A673 (cell line): ENCODE results near the gene PRKCB.

Experiments
- EZH2 ChIP-seq: fragments of 200-600 bp; sonication (generic); IDR thresholded peaks from 2 replicates; pipeline ENCODE4 v1.6.1; 2017; ENCODE audit warnings: borderline replicate concordance, low read depth, mild to moderate bottlenecking, mixed read lengths, antibody characterized with exemption, low read length; ENCODE audit not compliant: poor library complexity, severe bottlenecking
- TF ChIP-seq, protein P1 (sequence below): fragments of 300-800, 200-600 bp; sonication (generic); conservative IDR thresholded peaks from 2 replicates; pipeline ENCODE4 v1.5.1; 2017; ENCODE audit warnings: low read depth, mild to moderate bottlenecking, antibody characterized with exemption, low read length, moderate library complexity, mixed read lengths

DNA sequence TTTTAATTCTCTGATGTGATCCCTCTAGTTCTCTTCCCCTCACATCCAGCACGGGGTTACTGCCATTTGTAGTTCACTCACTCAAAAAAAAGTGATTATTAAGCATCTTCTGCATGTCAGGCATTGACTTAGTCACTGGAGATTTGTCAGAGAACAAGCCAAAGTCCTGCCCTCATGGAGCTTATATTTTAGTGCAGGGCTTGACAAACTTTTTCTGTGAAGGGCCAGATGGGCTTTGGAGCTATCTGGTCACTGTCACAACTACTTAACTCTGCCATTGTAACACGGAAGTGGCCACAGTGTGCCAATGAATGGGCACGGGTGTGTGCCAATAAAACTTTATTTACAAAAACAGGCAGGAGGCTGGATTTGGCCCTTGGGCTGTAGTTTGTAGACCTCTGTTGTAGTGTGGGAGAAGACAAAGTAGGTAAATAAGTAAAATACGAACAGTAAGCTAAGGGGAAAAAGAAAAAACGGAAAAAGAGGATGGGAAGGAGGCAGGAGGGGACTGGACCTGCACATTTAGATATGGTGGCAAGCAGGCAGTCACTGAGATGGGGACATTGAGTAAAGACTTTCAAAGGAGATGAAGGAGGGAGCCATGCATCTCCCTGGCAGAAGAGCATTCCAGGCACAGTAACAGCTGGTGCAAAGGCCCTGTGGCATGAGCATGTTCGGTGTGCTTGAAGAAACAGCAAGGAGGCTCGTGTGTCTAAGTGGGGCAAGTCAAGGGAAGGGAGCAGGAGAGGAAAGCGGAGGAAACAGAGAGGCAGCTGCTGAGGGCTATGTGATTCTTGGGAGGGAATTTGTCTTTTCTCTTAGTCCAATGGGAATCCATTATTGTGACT is 217.5 kb downstream of the PRKCB start:
- TF ChIP-seq, protein P1, sequence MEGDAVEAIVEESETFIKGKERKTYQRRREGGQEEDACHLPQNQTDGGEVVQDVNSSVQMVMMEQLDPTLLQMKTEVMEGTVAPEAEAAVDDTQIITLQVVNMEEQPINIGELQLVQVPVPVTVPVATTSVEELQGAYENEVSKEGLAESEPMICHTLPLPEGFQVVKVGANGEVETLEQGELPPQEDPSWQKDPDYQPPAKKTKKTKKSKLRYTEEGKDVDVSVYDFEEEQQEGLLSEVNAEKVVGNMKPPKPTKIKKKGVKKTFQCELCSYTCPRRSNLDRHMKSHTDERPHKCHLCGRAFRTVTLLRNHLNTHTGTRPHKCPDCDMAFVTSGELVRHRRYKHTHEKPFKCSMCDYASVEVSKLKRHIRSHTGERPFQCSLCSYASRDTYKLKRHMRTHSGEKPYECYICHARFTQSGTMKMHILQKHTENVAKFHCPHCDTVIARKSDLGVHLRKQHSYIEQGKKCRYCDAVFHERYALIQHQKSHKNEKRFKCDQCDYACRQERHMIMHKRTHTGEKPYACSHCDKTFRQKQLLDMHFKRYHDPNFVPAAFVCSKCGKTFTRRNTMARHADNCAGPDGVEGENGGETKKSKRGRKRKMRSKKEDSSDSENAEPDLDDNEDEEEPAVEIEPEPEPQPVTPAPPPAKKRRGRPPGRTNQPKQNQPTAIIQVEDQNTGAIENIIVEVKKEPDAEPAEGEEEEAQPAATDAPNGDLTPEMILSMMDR: no peak
- TF ChIP-seq EZH2: no peak
